Activated CD8-positive, alpha-beta memory T cell treated with anti-CD3 and anti-CD28 coated beads, Interleukin-2, amount 50 U/mL, for 1 hour (primary cell): ENCODE results near the gene FRMD4A.
"Not testable (repeated sequence)": the region's sequence is repeated elsewhere in the genome, so short reads cannot be mapped to it uniquely, and the experiment has no call there.

Experiments
- DNase-seq: peaks from one replicate; pipeline ENCODE4 v3.0.0-alpha.2; 2020; ENCODE audit errors: extremely low read depth

FRMD4A gene

DNA sequence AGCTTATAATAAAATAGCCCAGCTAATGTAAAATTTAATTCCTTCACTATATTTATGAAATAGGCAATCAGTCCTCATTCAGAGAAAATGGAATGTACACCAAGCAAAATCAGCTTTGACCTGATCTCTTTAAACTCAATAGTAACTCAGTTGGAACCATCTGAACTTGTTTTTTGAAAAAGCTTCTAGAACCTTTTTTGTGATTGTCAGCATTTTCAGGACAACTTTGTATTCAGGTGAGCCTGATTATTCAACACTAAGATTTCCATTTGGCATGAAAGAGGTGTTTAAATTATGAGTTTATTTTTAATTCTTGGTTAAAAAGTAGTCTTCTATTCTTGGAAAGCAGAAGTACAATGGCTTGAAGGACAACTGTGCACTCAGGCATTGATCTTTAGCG, 89.5 kb downstream of the FRMD4A start:
- DNase-seq, result no peak

DNA sequence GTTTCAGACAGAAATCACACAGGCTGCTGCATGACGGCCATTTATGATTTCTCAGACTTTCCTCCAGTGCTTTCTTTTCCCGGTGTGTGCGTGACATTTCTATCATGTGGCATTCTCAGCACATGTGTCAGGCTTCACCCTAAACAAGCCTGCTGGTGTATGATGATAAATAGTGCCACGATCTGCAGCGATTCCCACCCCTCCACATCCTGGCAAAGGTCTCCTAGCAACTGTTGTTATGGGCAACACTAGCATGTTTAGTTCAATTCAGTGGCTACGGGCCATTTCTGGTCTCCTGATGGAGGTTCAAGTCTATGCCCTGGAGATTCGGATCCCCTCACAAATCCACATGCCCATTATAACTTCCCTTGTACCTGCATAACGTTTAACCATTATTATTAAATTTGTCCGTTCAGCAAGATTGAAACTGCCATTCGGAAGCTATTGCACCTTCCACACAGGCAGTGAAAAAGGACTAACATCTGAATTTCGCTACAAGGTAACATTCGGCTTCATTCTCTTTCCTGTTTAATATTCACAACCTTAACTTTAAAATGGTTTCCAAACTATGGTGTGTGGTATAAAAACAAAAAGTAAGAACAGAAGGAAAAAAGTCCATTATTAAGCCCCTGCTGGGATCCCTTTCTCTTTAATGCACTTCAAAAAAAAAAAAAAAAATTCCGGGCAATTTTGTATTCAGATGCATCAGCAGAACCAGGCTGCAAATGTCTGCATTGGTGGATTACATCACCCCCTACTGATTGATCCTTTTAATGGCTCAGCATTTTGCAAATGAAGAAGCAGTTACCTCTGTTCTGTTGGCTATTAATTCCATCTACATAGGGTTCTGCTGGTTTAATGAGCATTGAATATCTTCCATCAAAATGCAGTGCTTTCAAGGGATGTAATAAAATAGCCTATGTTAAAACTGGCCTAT, 90.2 kb downstream of the FRMD4A start:
- no peak for DNase-seq

GRCh38 chr10:14238659-14239058, 92.1 kb downstream of the FRMD4A start:
- not testable (repeated sequence) for DNase-seq

DNA sequence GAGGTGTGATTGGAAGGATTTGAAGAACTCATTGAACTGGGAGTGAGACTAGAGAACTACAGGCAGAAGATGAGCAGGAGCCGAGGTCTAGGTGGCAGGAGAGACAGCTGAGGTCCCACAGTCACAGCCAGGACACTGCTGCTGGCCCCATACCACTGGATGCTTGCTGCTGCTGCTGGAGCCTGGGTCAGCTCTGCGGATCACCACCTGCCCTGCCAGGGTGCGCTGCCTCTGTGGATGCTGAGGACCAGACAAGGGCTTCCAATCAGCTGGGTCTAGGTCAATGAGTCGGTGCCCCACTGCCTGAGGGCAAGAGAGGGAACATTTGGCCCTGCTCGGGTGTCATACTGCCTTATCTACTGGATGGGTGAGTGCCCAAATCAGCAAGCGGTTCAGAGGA, 94.4 kb downstream of the FRMD4A start:
- DNase-seq, result no peak

GRCh38 chr10:14235566-14236195, 95.0 kb downstream of the FRMD4A start:
- no peak for DNase-seq

DNA sequence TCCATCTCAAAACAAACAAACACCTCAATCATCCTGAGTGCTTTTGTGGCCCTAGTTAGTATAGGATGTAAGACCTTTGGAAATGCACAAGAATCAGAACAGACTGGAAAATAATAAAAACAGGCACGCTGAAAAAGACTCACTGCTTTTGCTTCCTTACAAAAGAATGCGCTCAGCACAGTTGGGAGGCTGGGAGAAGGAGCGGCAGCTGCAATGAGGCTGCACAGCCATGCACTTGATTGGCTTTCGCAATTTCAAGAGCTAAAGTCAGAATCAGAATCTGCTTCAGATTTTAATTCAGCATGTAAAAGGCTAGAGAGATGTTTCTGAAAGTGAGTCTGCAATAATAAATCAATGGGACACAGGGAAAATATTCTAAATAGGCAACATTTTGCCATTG, 97.2 kb downstream of the FRMD4A start:
- DNase-seq, result no peak

DNA sequence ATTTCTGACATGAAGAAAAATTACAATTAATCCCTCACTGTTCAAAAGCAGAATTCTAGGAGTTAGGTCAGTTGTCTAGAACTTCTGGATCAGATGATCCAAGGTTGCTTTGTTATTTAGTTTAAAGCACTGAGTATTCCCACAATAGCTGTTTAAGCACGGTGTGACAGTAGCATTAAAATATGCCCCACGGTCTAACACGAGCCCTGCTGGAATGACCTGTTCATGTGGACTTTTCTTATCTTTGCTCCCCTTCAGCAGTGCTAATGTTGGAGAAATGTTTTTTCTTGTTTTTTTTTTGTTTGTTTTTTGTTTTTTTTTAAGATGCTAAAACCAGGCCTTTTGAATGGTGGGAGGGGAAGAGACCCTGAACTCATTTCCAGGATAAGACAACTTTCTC, 101.9 kb downstream of the FRMD4A start:
- not testable (repeated sequence) for DNase-seq

DNA sequence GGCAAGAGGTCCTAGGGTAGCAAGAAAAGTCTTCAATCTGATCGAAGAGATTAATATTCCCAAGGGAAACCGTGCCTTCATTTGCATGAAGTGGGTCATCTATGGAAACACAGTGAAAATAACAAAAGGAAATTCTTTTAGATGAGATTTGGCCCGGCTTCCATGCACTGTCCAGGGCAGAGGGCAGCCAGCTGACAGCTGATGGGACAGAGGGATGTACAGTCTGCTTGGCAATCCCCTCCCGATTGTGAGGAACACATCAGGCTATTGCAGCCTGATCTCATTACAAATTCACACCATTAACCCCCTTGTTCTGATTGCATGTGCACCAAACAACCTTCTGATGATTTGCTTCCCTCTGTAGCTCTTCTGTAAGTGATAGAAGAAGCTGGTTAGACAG, 105.3 kb downstream of the FRMD4A start:
- no peak for DNase-seq

DNA sequence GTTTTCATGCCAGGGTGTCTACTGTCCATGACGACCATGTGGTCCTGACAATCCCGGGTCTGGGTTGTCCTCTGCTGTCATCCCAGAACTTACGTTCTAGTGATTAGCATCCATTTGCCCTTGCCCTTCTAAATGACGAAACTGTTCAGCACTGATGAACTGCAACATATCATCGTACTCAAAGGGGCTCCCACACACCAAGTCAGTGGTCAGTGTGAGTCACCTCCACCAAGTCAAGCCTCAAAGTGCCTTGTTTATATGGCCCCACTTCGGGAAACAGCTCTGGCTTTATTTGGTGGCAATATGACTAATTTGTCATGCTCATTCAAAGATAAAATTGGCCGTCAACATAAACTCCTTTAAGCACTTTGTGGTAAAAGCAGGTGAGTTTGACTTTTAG, 110.7 kb downstream of the FRMD4A start:
- DNase-seq, result no peak

GRCh38 chr10:14219411-14219810, 111.3 kb downstream of the FRMD4A start:
- no peak for DNase-seq

GRCh38 chr10:14215641-14216040, 115.1 kb downstream of the FRMD4A start:
- no peak for DNase-seq

DNA sequence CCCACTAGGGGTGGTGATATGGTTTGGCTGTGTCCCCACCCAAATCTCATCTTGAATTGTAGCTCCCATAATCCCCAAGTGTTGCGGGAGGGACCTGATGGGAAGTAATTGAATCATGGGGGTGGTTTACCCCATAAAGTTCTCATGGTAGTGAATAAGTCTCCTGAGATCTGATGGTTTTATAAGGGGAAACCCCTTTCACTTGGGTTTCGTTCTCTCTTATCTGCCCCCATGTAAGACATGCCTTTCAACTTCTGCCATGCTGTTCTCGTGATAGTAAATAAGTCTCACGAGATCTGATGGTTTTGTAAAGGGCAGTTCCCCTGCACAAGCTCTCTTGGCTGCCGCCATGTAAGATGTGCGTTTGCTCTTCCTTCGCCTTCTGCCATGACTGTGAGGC, 117.0 kb downstream of the FRMD4A start:
- not testable (repeated sequence) for DNase-seq

GRCh38 chr10:14211610-14212009, 119.1 kb downstream of the FRMD4A start:
- no peak for DNase-seq

GRCh38 chr10:14208231-14208630, 122.5 kb downstream of the FRMD4A start:
- no peak for DNase-seq

DNA sequence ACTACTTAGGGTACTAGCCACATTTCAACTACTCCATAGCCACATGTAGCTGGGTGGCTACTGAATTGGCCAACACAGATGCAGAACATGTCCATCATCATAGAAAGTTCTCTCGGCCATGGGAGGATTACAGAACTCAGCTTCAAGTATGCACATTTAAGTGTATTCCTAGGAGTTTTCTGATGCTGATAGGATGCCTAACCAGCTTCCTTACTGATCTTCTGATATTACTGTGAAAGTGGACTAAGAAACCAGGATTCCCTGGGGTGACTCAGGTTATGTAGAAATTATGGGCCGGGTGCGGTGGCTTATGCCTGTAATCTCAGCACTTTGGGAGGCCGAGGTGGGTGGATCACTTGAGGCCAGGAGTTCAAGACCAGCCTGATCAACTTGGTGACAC, 125.5 kb downstream of the FRMD4A start:
- no peak for DNase-seq

DNA sequence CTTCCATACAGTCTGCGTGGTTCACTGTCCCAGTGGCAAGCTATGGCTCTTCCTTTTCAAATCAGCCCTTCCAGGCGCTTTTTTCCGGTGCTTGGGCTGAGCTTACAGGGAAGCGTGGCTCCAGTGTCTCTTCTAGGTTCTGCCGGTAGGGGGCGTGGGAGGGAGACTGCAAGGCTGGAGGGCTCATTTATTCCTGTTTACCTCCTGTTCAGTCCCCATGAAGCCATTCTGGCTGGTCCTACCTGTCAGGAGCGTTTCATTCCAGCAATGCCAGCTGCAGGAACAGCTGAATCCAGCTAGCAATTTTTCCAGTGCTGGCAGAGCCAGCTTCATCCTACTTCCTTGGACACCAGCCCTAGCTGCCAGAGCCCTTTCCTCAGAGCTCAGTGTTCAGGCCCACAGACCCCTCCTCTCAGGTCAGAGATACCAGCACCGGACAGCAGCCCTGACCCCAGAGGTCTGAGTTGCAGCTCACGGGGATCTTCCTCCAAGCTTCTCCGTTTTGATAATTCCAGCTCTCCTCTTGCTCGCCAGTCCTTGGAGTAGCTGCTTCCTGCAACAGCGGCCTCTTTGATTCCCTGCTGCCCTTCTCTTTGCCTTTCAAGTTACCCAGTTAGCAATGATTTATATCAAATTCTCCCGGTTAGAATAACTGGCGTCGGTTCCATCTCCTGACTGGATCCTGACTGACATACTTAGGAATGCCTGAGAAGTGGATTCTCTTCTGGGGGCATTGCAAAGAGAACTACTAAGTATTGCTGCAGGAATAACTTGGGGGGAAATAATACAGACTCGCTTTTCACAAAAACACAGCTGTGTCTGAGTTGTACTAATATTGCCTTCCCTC, 129.8 kb downstream of the FRMD4A start:
- no peak for DNase-seq

DNA sequence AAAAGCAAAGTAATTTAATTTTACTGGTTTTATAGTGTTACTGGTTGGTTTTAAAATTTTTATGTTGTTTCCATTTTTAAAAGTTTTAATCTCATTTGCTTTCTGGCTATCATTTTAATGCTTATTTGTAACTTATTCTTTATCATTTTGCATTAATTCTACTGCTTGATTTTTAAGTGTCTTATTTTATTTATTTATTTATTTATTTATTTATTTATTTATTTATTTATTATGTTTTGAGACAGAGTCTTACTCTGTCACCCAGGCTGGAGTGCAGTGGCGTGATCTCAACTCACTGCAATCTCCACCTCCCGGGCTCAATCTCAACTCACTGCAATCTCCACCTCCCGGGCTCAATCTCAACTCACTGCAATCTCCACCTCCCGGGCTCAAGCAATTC, 131.6 kb downstream of the FRMD4A start:
- DNase-seq, result not testable (repeated sequence)

DNA sequence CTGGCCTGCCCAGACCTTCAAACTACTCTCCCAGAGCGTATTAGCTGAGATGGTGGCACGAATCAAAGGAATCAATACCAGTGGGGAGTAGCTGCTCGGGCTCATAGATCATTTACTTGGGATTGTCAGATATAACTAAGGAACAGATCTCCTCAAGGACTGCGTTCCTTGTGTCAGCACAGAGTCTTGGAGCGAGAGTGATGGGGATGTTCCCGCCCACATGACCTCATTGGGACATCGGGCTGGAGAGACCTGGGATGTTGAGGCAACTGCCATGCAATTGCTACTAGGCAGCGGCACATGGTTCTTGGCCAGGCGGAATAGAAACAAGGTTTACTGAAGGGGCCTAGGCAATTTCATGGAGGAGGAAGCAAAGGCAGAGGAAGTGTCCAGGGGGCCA, 132.6 kb downstream of the FRMD4A start:
- DNase-seq, result no peak

- no peak for DNase-seq
Measured at GRCh38 chr10:14196113-14196512, 134.6 kb downstream of the FRMD4A start.

- no peak for DNase-seq
Measured at GRCh38 chr10:14195433-14195832, 135.3 kb downstream of the FRMD4A start.

GRCh38 chr10:14192746-14193145, 138.0 kb downstream of the FRMD4A start:
- no peak for DNase-seq

DNA sequence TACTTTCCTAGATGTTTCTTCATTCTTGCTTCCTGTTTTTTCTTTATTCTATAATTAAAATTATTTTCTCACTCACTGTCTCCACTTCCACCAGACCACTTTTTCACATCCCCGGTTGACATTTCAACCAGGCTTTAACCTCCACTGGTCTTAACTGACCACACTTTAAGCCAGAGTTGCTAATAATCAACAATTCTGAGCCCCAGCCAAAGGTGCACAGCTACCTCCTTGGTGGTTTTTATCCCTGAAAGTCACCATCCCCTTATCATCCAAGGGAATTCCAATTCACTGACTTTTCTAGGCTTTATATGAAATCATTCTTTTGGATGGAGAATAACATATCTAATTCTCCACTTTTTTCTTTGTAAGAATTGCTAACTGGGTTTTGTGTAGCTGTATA, 138.9 kb downstream of the FRMD4A start:
- DNase-seq, result no peak
